Inflammatory macrophage treated with lipopolysaccharide for 4 hours (primary cell): ENCODE results near the gene FBP1.
"Not testable (repeated sequence)": the region's sequence is repeated elsewhere in the genome, so short reads cannot be mapped to it uniquely, and the experiment has no call there.

Experiments used
- DNase-seq: peaks from one replicate; pipeline ENCODE4 v3.0.0-alpha.2; 2020

The FBP1 gene

DNA sequence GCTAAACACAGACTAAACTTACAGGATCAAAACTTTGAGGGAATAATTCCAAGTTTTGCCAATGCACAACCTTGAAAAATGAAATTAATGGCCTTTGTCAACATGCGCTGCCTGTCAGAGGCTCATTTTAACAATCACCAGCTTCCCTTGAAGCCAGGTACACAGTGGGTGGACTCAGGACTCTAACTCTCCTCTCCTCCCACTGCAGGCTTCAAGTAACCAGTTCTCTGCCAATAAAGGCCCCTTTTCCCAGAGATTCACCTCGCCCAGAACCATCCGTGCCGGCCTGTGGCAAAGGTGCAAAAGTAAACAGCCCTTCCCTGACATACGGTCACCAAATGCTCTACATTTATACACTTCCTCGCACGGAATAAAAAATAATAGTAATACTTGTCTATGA is 27.2 kb downstream of the FBP1 start:
- DNase-seq, result no peak

DNA sequence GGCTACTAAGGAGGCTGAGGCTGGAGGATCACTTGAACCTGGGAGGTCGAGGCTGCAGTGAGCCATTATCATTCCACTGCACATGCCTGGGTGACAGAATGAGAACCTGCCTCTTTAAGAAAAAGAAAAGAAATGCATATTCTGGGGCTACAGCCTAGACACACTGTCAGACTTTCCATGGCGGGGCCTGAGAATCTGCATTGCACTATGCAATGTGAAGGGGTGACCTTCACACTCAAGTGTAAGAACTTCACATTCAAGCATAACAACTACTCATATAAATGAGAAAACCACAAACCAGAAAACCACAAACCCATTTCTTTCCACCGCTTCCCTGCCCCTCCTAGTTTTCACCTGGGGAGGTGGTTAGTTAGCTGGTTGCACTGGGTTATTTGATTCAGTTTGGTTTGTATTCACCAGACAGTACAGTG is 27.7 kb downstream of the FBP1 start:
- no peak for DNase-seq

DNA sequence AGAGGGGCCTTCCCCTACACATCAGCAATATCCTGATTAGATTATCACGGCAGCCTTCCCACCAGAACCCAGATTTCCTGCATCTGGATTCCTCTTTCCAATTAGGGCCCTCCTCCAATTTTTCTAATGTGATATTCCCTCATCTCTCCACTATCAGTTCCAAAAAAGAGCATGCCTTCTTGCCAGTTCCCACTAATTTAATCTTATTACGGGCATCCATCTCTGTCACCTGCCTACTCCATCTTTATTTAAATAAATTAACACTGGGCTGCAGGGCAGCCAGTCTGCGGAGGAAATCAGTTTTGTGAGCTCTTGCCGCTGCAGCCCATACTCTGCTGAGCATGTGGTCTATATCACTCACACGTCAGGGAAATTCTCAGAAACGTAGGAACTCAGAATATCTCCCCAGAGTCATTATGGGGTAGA is 29.1 kb downstream of the FBP1 start:
- no peak for DNase-seq

DNA sequence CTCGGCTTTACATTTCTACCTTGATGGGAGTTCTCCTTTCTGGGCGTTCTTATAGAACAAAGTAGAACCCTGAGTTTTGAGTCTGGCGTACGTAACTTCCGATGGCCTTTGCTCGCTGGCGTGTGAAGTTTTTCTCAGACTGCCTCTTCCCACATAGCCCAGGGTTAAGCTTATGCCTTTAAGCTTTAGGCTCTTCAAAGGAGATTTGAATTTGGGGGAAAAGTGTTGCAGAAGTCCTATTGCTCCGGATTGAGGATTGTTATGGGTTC is 32.0 kb downstream of the FBP1 start:
- no peak for DNase-seq

DNA sequence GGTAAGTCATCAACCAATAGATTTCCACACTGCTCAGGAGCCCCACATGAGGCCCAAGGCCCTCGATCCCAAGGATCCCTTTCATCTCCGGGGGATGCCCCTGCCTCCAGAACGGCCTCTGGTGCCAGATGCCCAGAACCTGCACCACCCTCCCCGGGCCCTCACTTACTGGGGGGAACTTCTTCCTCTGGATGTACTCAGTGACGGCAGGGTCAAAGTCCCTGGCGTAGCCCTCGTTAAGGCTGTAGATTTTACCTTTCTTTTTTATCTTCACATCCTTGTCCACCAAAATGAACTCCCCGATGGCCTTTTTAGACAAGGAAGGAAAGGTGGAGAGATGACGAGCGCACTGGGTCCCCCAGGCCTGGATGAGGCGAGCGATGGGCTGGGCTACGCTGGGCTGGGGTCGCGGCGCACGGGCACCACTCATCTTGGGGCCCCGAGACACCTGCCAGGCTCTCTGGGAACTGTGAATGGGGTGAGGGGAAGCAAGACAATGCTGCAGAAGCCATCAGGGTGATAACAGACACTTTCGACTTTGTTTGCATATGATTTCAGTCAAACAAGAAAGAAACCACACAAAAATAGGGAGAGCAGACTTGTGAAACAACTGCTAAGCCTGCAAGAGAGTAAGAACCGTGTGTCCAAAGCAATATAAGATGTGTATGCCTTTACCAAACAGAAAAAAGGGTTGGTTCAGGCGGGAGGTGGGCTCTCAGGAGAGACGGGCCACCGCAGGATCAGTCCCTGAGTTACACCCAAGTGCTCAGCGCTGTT is 32.5 kb downstream of the FBP1 start:
- DNase-seq, result no peak

DNA sequence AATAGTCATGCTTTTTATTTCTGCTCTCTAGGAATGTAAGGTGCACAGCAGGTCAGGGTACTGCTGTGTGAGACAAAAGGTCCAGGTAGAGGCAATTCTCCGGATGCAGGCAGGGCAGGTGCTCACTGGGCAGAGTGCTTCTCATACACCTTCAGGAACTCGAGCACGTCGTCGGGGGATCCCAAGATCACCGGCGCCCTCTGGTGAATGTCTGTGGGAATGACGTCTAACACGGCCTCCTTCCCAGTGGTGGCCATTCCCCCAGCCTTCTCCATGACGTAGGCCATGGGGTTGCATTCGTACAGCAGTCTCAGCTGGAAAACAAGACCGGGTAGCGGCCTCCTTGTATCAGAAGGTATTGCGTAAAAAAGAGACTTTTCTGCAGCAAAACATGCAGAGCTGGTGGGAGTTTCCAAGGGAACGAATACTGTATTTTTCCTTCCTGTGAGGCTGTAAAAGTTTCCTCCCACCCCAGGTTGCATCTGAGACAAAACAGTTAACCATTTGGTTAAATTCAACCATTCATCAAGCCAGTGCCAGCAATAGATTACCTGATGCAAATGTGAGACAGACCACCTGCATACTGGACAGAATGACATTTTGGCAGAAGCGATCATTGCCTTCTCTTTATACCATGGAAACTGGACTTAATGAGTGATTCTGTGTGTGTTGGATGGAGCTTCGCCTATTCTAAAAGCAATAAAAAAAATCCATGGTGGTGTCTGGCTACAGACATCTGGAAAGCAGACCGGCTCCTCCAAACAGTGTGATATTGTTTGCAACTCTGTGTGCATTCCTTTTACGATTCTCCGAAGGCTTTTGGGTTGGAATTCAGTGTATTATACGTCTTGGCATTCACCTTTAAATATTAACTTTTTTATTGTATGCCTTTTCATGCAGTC is 35.8 kb downstream of the FBP1 start:
- DNase-seq, result peak; percentile 49

DNA sequence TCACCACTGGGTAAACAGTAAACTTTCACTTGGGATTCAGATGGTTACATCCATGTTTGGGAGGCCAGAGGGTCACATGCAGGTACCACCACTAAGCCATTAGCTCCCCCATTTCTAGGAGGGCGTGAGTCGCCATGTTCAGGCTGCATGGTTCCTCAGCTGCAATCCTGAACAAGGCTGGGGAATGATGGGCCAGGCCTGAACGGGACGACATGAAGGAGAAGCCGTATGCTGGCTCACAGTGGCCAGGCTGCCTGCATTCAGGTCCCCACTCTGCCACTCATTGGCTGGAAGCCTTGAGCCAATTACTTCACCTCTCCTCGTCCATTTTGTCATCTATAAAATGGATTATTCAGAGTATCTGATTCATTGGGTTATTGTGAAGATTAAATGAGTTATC is 36.7 kb downstream of the FBP1 start:
- DNase-seq, result no peak

DNA sequence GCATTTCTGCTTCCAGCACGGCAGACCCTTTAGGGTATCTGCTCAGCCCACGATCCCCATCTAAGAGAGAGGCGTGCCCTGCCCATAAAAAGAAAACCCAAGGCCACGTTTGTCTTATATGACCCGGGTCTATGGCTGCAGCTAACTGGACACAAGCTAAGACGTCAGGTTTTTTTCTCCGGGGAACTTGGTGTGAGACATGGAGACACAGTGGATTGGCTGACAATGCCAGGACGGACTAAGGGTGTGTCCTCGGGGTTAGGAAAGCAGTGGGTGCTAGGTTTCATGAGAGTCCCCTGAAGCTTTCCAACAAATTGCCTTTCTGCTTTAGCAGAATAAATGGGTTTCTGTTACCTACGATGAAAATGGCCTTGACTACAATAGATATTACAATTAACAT is 38.6 kb downstream of the FBP1 start:
- DNase-seq, result no peak

DNA sequence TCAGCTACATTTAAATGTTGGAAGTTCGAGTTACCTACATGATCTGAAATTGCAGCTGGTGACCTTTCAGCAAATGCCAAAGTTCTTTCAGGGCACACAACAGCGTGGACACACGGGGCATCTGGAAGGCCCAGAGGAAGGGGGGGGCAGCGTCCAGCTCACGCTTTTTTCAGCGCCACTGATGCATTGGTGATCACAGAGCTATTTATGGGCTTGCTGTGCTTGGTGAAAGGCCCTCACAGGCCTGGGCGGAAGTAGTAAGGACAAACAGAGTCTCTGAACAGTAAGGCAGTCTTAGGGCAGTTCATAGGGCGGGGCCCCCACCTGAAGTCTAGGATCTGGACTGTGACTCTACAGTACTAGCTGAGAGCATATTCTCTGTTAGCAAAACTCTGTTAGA is 39.1 kb downstream of the FBP1 start:
- DNase-seq, result no peak

DNA sequence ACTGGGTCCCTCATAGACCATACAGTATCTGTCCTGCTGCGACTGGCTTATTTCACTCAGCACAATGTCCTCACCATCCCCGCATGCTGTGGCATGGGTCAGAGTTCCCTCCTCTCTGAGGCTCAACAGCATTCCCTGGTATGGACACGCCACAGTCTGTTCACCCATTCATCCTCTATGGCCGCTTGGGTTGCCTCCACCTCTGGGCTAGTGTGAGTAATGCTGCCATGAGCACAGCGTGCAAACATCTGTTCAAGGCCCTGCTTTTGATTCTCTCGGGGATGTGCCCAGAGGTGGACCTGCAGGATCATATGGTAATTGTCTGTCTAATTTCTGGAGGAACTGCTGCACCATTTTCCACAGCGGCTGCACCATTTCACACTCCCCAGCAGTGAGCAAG is 40.2 kb downstream of the FBP1 start:
- no peak for DNase-seq

DNA sequence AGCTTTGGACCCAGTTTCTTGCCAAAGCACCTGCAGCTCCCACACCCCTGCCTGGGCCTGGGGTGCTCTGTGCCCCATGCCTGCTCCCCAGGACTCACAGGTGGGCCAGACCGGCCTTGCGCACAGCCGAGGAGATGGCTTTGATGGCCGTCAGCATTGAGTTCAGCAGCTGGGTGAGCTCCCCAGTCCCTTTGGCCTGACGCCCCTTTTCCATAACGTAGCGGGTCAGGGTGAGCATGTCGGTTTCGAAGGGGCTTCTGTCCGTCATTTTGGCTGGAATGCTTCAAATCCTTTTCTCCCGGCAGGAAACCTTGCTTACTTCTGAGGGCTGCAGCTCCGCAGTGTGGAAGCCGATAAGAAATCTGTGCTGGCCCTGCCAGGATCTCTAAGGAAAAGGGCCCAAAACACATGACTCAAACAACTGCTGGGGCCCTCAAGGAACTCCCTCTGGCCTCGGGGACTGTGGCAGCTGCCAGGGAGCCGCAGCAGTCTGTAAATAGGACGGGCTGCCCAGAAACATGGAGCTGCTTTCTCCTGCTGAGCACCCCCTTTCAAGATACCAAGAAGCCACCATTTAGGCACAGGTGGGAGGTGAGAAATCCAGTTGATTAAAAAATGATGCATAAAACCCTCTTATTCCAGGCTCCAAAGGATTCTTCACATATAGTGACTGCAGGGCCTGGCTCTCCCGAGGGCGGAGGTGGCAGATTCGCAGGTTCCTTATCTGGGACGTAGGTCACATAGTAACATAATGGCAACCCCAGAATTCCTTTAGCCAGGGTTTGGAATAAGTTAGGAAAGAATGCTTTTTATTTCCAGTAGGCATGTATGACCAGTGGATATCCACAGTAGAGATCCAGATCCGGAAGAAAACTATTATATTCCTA is 45.6 kb downstream of the FBP1 start, which contains the start of gene FBP2:
Gene FBP2 (minus strand): TSS at position 366 of the 887 bp plus-strand sequence. CDS start 98 bp downstream, at position 268.
- no peak for DNase-seq

DNA sequence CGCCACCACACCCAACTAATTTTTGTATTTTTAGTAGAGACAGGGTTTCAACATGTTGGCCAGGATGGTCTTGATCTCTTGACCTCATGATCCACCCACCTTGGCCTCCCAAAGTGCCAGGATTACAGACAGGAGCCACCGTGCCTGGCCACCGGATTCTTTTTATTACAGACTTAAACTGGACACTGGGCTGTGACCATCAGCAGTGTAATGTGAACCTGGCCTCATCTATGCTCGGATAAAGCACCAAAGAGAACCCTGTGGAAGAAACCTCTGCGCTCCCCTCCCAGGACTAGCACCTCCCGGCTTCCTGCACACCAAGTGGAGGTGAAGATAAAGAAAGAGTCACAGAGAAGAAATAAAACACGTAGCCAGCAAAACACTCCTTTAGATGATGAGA is 46.6 kb downstream of the FBP1 start:
- not testable (repeated sequence) for DNase-seq

DNA sequence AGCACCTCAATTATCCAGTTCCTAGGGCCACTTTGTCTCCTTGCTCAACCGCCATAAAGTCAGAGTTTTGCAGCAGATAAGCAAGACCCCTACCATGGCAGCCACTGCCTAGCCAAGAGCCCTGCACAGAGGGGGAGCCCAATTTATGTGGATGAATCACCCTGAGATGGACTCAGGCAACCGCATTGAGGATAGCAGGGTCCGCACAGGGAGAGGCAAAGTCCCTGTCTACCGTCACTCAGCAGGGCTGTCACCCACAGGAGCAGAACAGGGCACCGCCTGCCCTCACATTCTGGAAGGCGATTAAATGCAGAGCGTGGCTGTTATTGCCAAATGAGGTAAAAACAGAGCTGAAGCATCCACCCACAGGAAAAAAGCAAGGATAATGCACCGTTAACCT is 47.4 kb downstream of the FBP1 start:
- DNase-seq, result no peak

DNA sequence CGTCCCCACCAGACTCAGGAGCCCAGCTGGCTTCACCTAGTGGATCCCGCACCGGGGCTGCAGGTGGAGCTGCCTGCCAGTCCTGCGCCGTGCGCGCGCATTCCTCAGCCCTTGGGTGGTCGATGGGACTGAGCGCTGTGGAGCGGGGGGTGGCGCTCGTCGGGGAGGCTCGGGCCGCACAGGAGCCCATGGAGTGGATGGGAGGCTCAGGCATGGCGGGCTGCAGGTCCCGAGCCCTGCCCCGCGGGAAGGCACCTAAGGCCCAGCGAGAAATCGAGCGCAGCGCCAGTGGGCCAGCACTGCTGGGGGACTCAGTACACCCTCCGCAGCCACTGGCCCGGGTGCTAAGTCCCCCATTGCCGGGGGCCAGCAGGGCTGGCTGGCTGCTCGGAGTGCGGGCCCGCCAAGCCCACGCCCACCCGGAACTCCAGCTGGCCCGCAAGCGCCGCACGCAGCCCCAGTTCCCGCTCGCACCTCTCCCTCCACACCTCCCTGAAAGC is 48.2 kb downstream of the FBP1 start:
- not testable (repeated sequence) for DNase-seq

DNA sequence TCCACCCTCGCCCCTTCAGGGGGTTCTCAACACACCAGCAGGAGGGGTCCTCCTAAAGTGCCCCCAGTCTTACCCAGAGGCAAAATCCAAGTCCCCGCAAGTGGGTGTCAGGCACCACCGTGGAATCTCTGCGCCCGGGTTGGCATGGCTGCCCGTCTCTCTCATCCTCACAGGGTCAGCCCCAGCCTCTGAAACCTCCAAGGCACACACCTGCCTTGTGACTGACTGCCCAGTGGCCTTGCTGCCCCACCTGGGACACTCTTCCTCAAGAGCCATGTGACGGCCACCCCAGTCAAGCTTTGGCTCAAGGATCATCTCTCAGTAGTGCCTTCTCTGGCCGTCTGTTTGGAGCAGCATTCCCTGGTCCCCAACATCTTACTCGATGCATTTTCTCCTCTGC is 50.6 kb downstream of the FBP1 start:
- DNase-seq, result no peak

DNA sequence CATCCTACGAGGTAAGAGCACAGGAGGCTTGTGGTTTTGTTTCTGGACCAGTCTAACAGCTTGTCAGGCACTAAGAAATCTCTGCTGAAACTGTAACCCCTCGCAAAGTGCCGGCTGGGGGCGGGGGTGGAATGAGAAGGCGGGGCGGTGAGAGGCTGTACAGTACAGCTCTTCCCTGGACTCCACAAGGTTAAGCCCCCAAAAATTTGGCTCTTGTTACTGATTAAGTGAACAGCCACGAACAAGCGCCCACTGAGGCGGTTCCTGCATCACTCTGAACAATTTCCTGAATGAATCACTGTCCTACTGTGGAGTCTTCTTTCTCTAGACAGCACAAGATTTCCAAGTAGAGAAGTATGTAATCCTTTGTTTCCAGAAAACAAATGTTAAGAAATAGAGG is 52.5 kb downstream of the FBP1 start:
- peak; percentile 46 for DNase-seq

DNA sequence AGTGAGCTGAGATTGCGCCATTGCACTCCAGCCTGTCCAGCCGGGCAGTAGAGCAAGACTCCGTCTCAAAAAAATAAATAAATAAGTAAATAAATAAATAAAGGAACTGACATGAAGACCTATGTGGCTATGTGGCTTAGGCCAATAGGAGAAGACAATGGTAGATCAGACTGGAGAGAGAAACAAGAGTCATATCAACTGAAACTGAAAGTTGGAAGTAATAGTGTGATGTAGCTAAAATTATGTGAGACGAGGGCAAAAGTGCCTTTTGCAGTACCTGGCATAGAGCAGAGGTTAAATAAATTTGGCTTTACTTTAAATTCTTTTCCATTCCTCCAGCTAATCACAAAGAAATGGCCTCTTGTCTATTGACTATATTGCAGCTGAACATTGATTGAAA is 53.0 kb downstream of the FBP1 start:
- peak; percentile 72 for DNase-seq

DNA sequence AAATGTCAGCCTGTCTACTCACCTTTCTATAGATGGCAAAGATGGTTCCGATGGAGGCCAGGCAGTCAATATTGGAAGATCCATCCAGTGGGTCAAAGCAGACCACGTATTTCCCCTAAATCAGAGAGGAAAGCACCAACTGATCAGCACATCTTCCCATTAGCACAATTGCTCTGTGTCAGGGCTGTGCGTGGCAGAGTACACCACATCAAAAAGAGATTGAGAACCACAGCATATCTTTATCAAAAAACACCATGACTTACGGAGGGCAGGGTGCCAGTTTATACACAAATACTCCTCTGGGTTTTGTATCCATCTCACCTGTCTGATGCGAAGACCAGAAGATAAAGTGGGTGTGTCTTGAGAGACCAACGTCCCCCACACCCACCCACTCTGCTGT is 54.8 kb downstream of the FBP1 start:
- no peak for DNase-seq

DNA sequence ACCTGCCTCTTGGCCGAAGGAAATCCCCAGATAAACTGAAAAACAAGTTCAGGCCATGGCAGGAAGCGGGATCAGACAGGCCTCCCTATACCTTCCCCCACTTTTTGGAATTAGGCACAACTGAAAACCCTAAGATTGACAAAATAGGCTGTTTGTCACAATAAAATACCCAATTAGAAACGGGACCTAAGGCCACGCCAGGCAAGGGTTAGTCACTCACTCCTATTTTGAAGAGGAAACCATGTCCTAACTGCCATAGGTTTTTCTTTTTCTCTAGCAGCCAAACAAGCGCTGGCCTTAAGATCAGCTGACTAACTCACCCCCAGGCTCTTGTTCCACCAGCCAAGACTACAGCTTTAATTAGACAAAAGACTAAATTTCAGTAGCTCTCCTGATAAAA is 57.6 kb downstream of the FBP1 start:
- DNase-seq, result no peak

DNA sequence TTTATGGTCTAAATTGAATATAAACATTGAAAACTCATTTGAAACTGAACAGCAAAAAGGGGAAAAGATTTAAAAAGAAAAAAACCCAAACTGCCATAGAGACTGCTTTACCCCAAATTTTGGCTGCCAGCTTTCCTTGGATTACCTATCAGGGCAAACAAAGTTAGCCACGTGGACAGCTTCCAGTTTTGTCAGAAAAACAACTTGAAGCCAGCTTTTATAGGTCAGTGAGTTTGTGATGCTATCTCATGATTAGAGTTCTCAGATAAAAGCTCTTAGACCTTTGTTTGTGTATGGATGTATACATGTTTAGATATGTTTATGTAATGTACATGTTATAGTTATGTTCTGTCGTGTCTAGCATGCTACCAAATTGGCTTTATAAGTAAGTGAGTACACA is 61.7 kb downstream of the FBP1 start:
- no peak for DNase-seq

DNA sequence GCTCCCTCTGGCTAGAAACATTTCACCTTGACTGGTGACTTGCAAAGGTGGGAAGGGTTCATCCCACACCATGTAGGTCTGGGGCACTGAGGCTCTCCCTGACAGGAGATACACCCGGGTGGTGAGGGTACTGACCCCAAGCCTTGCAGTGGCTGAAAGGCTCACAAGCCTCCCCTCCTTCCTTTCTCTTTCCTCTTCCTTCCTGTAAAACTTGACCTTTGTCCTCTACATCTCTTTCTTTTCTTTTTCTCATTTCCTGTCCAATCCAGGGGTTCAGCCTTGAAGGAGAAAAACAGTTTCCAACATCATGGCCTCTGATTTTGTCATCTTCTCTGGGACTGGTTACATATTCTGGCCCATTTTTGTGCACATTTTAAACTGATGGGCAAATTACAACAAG is 62.3 kb downstream of the FBP1 start:
- no peak for DNase-seq

DNA sequence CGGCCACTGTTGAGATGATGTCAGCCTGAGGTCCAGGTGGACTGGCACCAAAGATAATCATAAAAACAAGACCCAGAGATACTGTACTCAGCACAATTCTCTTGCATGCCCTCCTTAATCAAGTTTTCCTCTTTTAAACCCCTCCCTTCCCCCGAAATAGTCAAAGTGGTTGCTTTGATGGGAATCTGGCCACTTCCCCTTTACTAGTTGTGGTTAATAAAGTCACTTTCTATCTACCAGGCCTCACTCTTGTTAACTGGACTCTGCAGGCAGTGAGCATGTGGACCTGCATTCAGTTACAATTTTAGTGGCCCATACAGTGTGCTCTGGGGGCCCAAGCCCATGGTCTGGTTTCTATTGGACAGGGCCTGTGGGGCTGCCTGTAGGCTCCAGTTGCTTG is 63.2 kb downstream of the FBP1 start:
- peak; percentile 58 for DNase-seq
